COLO829 (cell line): Measurements from ENCODE around the gene ZNF432.

Experiments
- DNase-seq: peaks from one replicate; pipeline ENCODE4 v3.0.0; 2012; ENCODE audit warnings: low spot score

ZNF432 gene

GRCh38 chr19:52007806-52008557 is 40.7 kb downstream of the ZNF432 start, which contains the start of gene ZNF615:
Gene ZNF615 (minus strand): TSS chr19:52008211. CDS start chr19:52003711, 4,500 bp downstream.
- DNase-seq: peak; percentile 82

- DNase-seq: no peak
These were observed 41.2 kb downstream of the ZNF432 start for GRCh38 chr19:52007451-52007805.

GRCh38 chr19:51994048-51994644 is 54.5 kb downstream of the ZNF432 start:
- no peak for DNase-seq

- DNase-seq: no peak
These were observed 55.2 kb downstream of the ZNF432 start for GRCh38 chr19:51993422-51993821.

- peak; percentile 83 for DNase-seq
These were observed 62.0 kb downstream of the ZNF432 start, which contains the start of gene ZNF350 for GRCh38 chr19:51986309-51987291. Gene ZNF350 (minus strand): TSS chr19:51986840. CDS start chr19:51974360, 12,480 bp downstream.

- DNase-seq: no peak
These were observed 65.3 kb downstream of the ZNF432 start for GRCh38 chr19:51983361-51983760.
